ENCODE data around the gene OR6A2.
A peak's percentile ranks its signal among the peaks of the same experiment; 100 is the strongest.

DNA sequence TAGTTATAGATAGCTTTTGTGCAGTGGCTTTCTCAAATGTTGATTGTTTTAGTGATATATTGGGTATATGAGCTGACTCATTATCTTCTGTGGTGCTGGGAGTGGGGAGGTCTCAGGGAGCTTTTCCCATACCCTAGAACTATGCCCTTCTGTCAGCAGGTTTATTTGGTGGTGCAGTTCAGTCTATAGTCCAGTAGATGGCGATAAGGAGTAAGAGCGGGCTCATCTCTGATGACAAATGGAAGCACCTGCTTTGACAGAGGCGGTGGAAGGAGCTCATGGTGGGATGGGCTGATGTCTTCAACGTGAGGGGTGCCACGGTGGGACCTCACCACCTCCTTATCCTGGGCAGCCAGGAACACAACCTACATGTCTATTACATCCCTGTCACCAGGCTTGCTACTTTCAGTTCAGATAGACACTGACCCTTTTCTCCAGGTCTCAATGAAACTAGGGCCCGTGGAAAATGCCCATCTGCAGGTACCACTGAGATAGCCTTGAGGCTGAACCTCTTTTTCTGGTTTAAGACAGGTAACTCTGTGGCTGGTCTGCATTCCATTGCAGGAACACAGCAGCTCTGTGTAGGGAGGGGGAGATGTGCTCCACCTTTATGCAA lies 13.0 kb upstream of the OR6A2 start:
- TF ChIP-seq RAD21 (IDR thresholded peaks at IDR 0.05 in 1 of 2, conservative IDR thresholded peaks at IDR 0.05 in 1 of 2; ENCODE audit: low read depth in 2 of 2, low read length in 2 of 2) (peak; percentile 70 to 79), TCF12 (IDR thresholded peaks at IDR 0.05; ENCODE audit: low read depth, low read length) (no peak), SP2 (IDR thresholded peaks at IDR 0.05; ENCODE audit: low read length) (no peak), POLR2A (IDR thresholded peaks at IDR 0.05; ENCODE audit: control extremely low read depth in 1 of 2, low read depth in 2 of 2, low read length in 2 of 2) (no peak), POLR2AphosphoS5 (IDR thresholded peaks at IDR 0.05; ENCODE audit: low read depth, low read length) (no peak), CTCF (IDR thresholded peaks at IDR 0.05; ENCODE audit: control extremely low read depth in 1 of 3, insufficient read depth in 1 of 3, low read depth in 1 of 3, low read length in 3 of 3) (peak; percentile 11 to 92 (median 77)), EP300 (IDR thresholded peaks at IDR 0.05; ENCODE audit: borderline replicate concordance in 1 of 2, low read depth in 2 of 2, low read length in 2 of 2) (no peak), TAF1 (IDR thresholded peaks at IDR 0.05; ENCODE audit: low read depth, low read length) (no peak)

Data from H1 (cell line).